Effector memory CD4-positive, alpha-beta T cell (primary cell): ENCODE measurements around the gene ADSS2.

Source experiments
- DNase-seq, 3 donors: peaks; one replicate each; pipeline ENCODE4 v3.0.0-alpha.2; 2020
- H3K27ac ChIP-seq: 2 replicates; pipeline ENCODE4 v1.7.0; 2013; ENCODE audit warnings: mild to moderate bottlenecking, low read length, moderate library complexity; ENCODE audit not compliant: insufficient read depth, poor library complexity, severe bottlenecking
- H3K27me3 ChIP-seq: replicated peaks from 2 replicates; pipeline ENCODE4 v1.7.0; 2013; ENCODE audit warnings: mild to moderate bottlenecking, low read length; ENCODE audit not compliant: insufficient read depth, control insufficient read depth, poor library complexity, severe bottlenecking
- H3K36me3 ChIP-seq: 2 replicates; pipeline ENCODE4 v1.7.0; 2013; ENCODE audit warnings: mild to moderate bottlenecking, low read length, moderate library complexity; ENCODE audit not compliant: control insufficient read depth, insufficient read depth
- H3K4me1 ChIP-seq: 2 replicates; pipeline ENCODE4 v1.7.0; 2013; ENCODE audit warnings: low read length, mild to moderate bottlenecking; ENCODE audit not compliant: control insufficient read depth, insufficient read depth, poor library complexity, severe bottlenecking
- H3K4me3 ChIP-seq: 2 replicates; pipeline ENCODE4 v1.7.0; 2013; ENCODE audit warnings: low read length, low read depth, mild to moderate bottlenecking; ENCODE audit not compliant: insufficient read depth, poor library complexity, severe bottlenecking
- H3K9me3 ChIP-seq: 2 replicates; pipeline ENCODE4 v1.7.0; 2013; ENCODE audit warnings: mild to moderate bottlenecking, low read length, moderate library complexity; ENCODE audit not compliant: control insufficient read depth

Gene ADSS2

DNA sequence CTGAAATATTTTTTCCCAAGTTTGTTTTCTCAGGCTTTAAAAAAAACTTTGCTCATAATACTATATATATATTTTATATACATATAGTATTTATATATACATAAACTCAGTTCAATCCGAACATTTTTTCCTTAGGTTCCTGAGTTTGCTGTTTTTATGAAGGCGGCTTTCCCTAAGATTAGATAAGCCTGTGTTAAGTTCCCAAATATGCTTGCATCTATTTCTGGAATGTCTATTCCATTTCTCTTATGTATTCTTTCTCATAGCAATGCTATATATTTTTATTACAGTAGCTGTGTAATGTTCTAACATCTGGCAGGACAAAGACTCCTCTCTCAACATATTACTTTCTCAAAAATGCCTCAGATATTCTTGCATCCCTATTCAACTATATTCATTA lies 45.9 kb downstream of the ADSS2 start:
- no peaks in the 10 kb centered on the region for H3K27me3 ChIP-seq
- peaks cover 7% of the 10 kb centered on the region for H3K9me3 ChIP-seq
- H3K27ac ChIP-seq: no peak overlapping the region
- no peaks in the 10 kb centered on the region for H3K4me1 ChIP-seq
- H3K36me3 ChIP-seq: peaks cover 55% of the 10 kb centered on the region
- DNase-seq: no peak
- H3K4me3 ChIP-seq: no peak overlapping the region

DNA sequence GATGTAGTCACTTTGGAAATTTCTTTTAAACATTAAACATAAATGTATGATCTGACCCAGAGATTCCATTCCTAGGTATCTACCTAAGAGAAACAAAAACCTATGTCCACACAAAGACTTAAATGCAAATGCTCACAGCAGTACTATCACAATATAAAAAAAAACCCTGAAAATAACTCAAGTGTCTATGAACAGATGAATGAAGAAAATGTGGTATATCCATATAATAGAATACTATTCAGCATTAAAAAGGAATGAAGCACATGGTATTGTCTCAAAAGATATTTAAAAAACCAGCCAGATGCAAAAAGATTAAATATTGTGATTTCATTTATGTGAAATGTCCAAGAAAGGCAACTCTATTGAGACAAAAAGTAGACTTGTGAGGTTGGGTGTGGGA lies 48.3 kb downstream of the ADSS2 start:
- peaks cover 8% of the 10 kb centered on the region for H3K9me3 ChIP-seq
- no peak for DNase-seq
- no peaks in the 10 kb centered on the region for H3K27me3 ChIP-seq
- H3K4me3 ChIP-seq: no peak overlapping the region
- H3K36me3 ChIP-seq: peaks cover 40% of the 10 kb centered on the region
- H3K27ac ChIP-seq: no peak overlapping the region
- H3K4me1 ChIP-seq: no peaks in the 10 kb centered on the region

DNA sequence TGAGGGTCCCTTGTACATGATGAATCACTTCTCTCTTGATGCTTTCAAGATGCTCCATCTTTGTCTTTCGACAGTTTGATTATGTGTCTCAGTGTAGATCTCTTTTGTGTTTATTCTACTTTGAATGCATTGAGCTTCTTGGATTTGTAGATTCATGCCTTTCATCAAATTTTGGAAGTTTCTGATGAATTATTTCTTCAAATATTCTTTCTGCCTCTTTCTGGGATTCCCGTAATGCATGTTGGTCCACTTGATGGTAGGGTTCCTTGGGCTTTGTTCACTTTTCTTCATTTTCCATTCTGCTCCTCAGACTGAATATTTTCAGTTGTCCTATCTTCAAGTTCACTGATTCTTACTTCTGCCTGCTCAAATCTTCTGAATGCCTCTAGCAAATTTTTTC lies 50.7 kb downstream of the ADSS2 start:
- H3K9me3 ChIP-seq: peaks cover 8% of the 10 kb centered on the region
- peaks cover 19% of the 10 kb centered on the region for H3K36me3 ChIP-seq
- no peak overlapping the region for H3K4me3 ChIP-seq
- DNase-seq: no peak
- H3K4me1 ChIP-seq: no peaks in the 10 kb centered on the region
- H3K27me3 ChIP-seq: no peaks in the 10 kb centered on the region
- H3K27ac ChIP-seq: no peak overlapping the region

DNA sequence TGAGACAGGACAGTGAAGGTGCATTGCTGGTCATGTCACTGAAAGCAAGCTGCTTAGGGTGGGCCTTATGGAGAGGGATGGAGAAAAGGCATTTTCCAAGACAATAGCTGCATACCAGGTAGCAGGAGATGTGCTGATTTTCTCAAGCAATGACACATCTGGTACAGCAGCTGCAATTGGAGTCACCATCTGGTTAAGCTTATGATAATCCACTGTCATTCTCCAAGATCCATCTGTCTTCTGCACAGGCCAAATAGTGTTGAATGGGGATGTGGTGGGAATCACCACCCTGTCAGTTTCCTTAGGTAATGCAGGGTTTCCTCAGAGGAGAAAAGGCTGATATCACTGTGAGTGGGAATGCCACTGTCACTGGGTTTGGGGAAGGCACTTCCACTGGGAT lies 54.6 kb downstream of the ADSS2 start:
- Histone ChIP-seq H3K4me1 (no peaks in the 10 kb centered on the region), H3K4me3 (no peak overlapping the region), H3K27ac (no peak overlapping the region), H3K9me3 (peaks cover 8% of the 10 kb centered on the region), H3K27me3 (no peaks in the 10 kb centered on the region), H3K36me3 (peaks cover 4% of the 10 kb centered on the region)
- DNase-seq: no peak

DNA sequence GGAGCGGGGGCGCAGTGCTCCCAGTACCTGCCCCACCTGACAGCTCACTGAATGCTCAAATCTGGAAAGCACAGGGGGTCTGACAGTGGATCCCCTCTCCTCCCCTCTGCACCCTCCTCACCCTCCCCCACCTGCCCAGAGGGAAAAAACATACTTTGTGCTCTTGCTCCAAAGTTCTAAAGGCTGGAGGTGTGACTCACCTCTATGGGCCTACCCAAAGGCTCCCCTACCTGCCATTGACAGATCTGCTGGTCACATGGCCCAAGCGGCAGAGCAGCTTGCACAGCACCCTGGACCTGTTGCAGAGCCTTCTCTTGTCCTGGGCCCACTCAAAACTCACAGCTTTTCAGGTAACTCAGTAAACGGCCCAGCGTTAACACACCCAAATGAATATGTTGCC lies 55.7 kb downstream of the ADSS2 start:
- Histone ChIP-seq H3K36me3 (no peaks in the 10 kb centered on the region), H3K27me3 (no peaks in the 10 kb centered on the region), H3K4me1 (no peaks in the 10 kb centered on the region), H3K9me3 (peaks cover 3% of the 10 kb centered on the region), H3K4me3 (no peak overlapping the region), H3K27ac (no peak overlapping the region)
- DNase-seq: no peak

DNA sequence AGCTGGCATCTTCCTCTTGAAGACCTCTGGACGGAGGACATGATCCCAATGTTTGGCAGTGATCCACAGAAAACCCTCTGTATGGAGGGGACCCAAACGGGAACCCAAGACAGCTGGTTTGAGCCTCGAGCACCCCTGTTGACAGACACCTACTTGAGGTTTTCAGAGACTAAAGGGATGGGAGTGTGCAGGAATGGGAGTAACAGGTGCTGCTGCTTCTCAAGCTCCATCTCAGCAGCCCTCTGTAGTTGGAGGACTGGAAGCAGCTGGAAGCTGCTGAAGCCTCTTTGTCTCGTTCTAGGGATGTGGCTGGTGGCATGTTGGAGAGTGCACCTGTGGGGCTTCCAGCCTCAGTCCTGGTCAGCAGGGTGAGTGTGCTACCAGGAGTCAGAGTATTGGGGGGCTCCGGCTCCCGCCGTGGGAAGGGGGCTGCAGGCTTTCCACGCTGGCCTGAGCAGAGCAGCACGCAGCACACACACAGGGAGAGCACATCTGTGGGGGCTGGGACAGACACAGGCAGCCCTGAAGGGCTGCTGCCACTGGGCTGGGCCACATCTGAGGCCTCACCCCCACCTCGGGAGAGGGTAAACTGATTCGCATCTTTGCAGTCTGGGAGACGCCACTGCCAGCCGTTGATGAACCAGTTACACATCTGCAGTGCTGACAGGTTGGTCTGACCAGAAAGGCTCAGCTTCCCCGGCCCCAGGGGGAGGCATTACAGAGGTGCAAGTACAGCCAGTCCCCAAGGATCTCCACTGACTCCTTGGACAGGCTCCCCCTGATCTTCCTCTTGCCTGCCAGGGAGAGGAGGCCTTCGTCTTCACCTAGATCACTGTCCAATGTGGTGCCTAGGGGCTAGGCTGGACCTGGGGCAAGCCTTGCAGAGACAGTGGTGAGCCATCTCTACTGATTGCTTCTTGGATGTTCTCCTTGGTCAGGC lies 56.6 kb downstream of the ADSS2 start:
- no peaks in the 10 kb centered on the region for H3K36me3 ChIP-seq
- H3K27me3 ChIP-seq: no peaks in the 10 kb centered on the region
- no peak for DNase-seq
- H3K9me3 ChIP-seq: no peaks in the 10 kb centered on the region
- H3K4me3 ChIP-seq: no peak overlapping the region
- H3K4me1 ChIP-seq: no peaks in the 10 kb centered on the region
- H3K27ac ChIP-seq: no peak overlapping the region

DNA sequence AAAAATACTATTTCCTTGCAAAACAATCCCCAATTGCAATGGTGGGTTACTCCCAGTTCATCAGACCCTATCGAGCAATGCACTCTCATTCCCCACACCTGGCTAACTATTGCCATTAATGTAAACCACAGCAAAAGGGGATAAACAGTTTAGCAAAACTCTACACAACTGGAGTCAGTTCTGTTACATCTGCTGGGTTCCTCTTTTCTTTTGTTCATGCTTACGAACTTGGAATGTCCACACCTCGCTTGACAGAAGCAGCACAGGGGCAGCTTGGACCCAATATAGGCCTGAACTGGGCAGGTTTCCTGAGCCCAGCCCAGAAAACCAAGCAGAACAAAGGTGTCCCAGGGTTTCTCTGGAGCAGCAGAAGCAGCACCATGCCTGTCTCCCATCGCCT lies 57.4 kb downstream of the ADSS2 start:
- no peak for DNase-seq
- no peaks in the 10 kb centered on the region for H3K36me3 ChIP-seq
- H3K27me3 ChIP-seq: no peaks in the 10 kb centered on the region
- no peak overlapping the region for H3K4me3 ChIP-seq
- no peak overlapping the region for H3K27ac ChIP-seq
- H3K4me1 ChIP-seq: no peaks in the 10 kb centered on the region
- no peaks in the 10 kb centered on the region for H3K9me3 ChIP-seq

DNA sequence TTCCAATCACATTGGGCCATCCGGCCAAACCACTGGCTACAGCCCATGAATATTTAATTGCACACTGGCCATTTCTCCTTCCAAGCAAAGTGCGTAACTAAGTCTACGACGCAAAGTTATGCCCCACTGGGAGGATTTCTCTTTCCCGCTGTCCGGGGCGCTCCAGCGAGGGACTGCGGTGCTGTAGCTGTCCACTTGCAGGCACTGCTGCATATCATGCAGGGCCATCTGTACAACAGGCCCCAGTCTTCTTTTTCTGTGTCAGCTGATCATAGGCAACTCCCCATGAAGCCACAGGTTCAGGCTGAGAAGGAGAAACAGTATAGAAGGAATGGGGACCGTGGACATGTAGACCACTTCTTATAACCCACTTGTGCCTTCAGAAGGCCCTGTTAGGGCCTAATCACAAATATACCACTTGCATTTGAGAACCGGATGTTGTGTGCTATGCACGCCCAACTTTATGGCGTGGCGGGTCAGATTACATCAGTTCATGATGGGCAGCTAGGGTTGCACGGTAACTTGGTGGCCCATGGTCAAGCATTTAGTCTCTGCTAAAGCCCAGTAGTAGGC lies 58.0 kb downstream of the ADSS2 start:
- no peak for DNase-seq
- H3K36me3 ChIP-seq: no peaks in the 10 kb centered on the region
- no peaks in the 10 kb centered on the region for H3K4me1 ChIP-seq
- no peak overlapping the region for H3K27ac ChIP-seq
- no peak overlapping the region for H3K4me3 ChIP-seq
- H3K9me3 ChIP-seq: no peaks in the 10 kb centered on the region
- no peaks in the 10 kb centered on the region for H3K27me3 ChIP-seq

DNA sequence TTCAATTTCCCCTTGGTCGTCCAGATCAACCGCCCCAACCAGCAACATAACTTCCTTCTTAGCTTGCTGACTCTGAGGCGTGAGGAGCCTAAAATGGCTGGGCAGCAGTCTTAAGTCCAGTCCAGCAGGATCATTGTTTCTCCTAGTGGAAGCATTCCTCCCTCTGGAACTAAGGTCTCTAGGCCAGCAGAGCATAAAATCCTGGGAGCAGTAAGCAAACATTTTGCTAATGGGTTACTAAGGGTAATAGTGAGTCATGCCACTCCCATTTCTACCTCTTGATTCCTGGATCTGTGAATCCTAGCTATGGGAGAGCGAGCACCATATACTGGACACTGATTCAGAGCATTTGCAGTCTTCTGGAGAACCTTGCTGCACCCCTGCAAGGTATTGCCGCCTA lies 59.9 kb downstream of the ADSS2 start:
- Histone ChIP-seq H3K4me1 (no peaks in the 10 kb centered on the region), H3K27me3 (no peaks in the 10 kb centered on the region), H3K4me3 (no peak overlapping the region), H3K9me3 (no peaks in the 10 kb centered on the region), H3K27ac (no peak overlapping the region), H3K36me3 (no peaks in the 10 kb centered on the region)
- DNase-seq: no peak

DNA sequence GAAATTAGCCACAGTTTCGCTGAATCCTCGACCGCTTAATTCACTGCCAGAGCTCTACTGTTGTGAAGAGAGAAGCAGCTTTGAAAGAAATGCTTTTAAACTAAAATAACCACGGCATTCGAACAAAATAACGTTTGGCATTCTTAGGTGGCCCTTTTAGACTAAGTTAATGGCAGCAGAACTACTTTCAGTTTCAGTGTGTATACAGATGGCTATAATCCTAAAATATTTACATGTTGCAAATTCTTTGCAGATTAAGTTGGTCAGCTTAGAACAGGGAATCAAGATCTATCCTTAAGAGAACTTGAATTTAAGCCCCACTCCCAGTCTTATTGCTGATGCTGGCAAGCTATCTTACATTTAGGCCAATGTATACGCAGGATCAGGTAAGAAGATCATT lies 62.7 kb downstream of the ADSS2 start:
- H3K36me3 ChIP-seq: no peaks in the 10 kb centered on the region
- H3K27ac ChIP-seq: no peak overlapping the region
- H3K27me3 ChIP-seq: no peaks in the 10 kb centered on the region
- no peaks in the 10 kb centered on the region for H3K4me1 ChIP-seq
- no peaks in the 10 kb centered on the region for H3K9me3 ChIP-seq
- DNase-seq: no peak
- H3K4me3 ChIP-seq: no peak overlapping the region
